ENCODE results near the gene KRT15.

KRT15 gene

GRCh38 chr17:41518789-41519449 lies at the start of gene KRT15:
KRT15 (minus strand) TSS chr17:41518890; CDS start chr17:41518827, 63 bp downstream.
- DNase-seq = no peak

- DNase-seq = no peak
Measured at GRCh38 chr17:41567317-41567716, 48.6 kb upstream of the KRT15 start.

GRCh38 chr17:41565338-41565737 lies 46.6 kb upstream of the KRT15 start:
- DNase-seq = no peak

GRCh38 chr17:41563607-41564170 lies 45.0 kb upstream of the KRT15 start:
- no peak for DNase-seq

GRCh38 chr17:41561554-41561953 lies 42.9 kb upstream of the KRT15 start:
- DNase-seq = no peak

- no peak for DNase-seq
Measured at GRCh38 chr17:41559548-41559947, 40.9 kb upstream of the KRT15 start.

- DNase-seq = no peak
Measured at GRCh38 chr17:41556931-41557330, 38.2 kb upstream of the KRT15 start.

GRCh38 chr17:41556306-41556705 lies 37.6 kb upstream of the KRT15 start:
- DNase-seq = no peak

- DNase-seq = no peak
Measured at GRCh38 chr17:41555105-41555887, 36.6 kb upstream of the KRT15 start.

- DNase-seq = no peak
Measured at GRCh38 chr17:41553987-41554680, 35.4 kb upstream of the KRT15 start.

GRCh38 chr17:41553176-41553575 lies 34.5 kb upstream of the KRT15 start:
- DNase-seq = no peak

- no peak for DNase-seq
Measured at GRCh38 chr17:41552455-41552854, 33.8 kb upstream of the KRT15 start.

GRCh38 chr17:41551365-41551764 lies 32.7 kb upstream of the KRT15 start:
- DNase-seq = no peak

GRCh38 chr17:41549596-41550039 lies 30.9 kb upstream of the KRT15 start:
- no peak for DNase-seq

- peak; percentile 89 for DNase-seq
Measured at GRCh38 chr17:41548844-41549595, 30.3 kb upstream of the KRT15 start.

- peak; percentile 80 for DNase-seq
Measured at GRCh38 chr17:41547921-41548843, 29.5 kb upstream of the KRT15 start.

- DNase-seq = no peak
Measured at GRCh38 chr17:41547378-41547841, 28.7 kb upstream of the KRT15 start.

- DNase-seq = no peak
Measured at GRCh38 chr17:41546819-41547218, 28.1 kb upstream of the KRT15 start.

- DNase-seq = no peak
Measured at GRCh38 chr17:41545829-41546410, 27.2 kb upstream of the KRT15 start.

GRCh38 chr17:41544935-41545334 lies 26.2 kb upstream of the KRT15 start:
- DNase-seq = no peak

GRCh38 chr17:41544491-41544892 lies 25.8 kb upstream of the KRT15 start:
- DNase-seq = no peak
